NCI-H1417 (cell line): ENCODE data around the gene PCTP.

Experiments used
- DNase-seq, 3 experiments: peaks; one replicate each; lab custom pipeline; 2025; lab: John Stamatoyannopoulos, UW

Gene PCTP

GRCh38 chr17:55750750-55751657, at the start of gene PCTP:
TSS of gene PCTP (plus strand) at chr17:55751051. CDS start at chr17:55751104, 53 bp downstream.
- DNase-seq = peak; percentile 4 to 79 (median 20)

- no peak for DNase-seq
These were observed 48.7 kb upstream of the PCTP start for GRCh38 chr17:55702150-55702549.

DNA sequence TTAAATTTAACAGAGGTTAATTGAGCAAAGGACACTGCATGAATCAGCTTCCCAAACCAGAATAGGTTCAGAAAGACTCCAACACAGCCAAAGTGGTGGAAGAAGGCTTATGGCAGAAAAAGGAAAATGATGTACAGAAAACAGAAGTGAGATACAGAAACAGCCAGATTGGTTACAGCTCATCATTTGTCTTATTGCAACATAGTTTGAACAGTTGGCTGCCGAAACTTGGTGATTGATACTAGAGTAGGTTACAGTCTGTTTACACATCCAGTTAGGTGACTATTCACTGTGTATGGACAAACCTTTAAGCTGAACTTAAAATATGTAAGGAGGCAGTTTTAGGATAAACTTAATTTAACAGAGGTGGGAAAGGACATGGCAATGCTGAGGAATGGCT, 46.5 kb upstream of the PCTP start:
- DNase-seq = no peak

- DNase-seq = no peak
These were observed 45.0 kb upstream of the PCTP start for GRCh38 chr17:55705847-55706246.

DNA sequence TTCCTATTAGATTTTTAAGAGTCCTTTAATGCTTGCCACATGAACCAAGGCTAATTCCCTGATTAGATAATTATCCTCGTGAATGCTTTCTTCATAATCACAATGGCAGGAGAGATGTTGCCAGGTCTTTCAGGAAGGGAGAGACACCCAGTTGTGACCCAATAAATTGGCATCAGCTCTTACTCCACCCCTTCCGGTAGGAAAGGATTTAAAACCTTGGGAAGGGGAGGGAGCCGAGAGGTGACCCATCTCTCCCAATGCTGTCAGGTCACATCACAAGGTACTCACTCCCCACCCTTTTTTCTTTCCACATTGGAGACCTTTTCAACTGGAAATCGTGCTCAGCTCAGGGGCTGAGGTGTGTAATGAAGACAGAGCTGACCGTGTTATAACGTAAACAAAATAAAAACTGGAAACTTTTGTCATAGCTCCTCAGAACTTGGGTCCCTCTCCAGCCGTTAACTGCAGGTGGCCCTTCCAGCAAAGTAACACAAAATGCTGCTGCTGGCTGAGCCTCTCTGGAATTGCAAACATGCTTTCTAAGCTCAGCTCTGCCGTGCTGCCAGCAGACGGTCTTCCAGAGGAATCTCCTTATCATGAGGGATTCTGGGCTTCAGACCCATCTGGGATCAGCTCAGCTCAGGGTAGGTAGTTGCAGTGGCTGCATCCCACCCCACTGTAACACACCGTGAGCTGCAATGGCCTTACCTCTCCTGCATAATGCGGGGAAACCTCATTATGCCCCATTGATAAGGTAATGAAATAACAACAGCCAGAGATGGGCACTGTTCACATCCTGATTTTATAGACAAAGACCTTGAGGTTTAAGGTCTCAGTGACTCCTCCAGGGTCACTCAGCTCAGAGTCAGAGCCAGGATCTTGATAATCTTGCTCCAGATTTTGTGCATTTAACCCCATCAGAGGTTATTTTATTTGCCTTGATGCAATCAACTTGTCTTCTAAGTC, 43.8 kb upstream of the PCTP start:
- DNase-seq = no peak

- DNase-seq = no peak
These were observed 42.5 kb upstream of the PCTP start for GRCh38 chr17:55708175-55708974.

- DNase-seq = no peak
These were observed 41.4 kb upstream of the PCTP start for GRCh38 chr17:55709440-55709839.

DNA sequence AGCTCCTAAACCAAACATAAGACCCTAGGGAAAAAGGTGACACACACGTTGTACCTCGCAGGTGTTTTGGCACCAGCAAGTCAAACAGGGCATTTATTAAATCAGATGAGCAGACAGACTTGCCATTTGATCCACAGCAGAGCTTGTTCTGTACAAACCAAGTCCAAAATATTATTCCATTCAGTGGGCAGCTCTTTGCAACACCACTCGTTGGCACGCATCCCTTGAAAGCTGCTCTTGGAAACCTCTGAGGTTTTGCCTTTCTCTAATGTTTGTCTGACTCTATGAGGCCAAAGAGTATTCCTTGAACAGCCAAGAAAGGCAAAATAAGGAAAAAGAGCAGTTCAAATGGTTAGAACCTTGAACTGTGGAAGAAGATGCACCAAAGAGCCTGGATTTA, 40.9 kb upstream of the PCTP start:
- DNase-seq = no peak

DNA sequence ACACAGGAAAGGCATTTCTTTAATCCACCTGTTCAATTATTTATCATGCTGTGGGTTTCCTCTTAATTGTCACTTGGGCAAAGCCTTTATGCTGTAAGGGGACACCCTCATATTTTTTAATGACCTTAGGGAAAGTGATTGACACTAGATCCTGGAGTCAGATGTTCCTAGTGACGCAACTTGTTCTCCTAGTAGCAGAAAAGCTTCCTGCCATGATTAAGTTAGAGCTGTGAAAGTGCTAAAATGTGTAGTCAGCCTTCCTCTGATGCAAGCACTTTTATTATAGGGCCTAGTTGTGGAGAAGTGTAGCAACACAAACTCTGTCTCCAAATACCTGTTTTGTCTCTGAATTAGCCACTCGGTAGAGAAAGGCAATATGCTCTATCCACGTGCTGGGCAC, 40.4 kb upstream of the PCTP start:
- DNase-seq = peak in 1 of 3 experiments; percentile 39

DNA sequence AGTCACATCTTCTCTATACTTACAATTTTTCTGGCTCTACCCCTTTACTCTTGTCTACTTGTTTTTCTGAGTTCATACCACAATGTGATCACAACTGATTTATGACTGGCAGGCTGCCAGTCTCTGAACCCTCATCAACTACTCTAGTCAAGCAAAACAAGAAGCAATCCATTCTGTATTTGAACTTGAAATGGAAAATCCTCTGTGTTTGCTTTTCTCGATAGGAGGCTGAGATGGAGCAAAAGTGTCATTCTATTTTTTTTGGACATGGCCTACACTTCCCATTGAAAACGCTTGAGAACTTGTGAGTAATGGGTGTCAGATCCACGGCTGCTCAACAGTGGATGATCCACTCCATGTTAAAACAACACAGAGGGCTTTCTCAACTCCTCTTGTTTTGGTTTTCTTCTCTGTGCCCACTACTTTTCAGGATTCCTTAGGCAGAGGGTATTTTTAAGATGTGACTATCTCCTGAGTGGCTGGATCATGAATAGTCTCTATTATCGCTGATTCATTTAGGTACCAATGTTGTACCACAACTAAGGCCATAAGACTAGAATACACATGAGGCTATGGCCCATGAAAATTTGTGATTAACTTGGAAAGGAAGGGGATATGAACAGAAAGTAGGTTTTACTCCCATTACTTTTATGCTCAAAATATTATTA, 39.9 kb upstream of the PCTP start:
- peak in 1 of 3 experiments; percentile 73 for DNase-seq

- no peak for DNase-seq
These were observed 33.4 kb upstream of the PCTP start for GRCh38 chr17:55717432-55717831.

DNA sequence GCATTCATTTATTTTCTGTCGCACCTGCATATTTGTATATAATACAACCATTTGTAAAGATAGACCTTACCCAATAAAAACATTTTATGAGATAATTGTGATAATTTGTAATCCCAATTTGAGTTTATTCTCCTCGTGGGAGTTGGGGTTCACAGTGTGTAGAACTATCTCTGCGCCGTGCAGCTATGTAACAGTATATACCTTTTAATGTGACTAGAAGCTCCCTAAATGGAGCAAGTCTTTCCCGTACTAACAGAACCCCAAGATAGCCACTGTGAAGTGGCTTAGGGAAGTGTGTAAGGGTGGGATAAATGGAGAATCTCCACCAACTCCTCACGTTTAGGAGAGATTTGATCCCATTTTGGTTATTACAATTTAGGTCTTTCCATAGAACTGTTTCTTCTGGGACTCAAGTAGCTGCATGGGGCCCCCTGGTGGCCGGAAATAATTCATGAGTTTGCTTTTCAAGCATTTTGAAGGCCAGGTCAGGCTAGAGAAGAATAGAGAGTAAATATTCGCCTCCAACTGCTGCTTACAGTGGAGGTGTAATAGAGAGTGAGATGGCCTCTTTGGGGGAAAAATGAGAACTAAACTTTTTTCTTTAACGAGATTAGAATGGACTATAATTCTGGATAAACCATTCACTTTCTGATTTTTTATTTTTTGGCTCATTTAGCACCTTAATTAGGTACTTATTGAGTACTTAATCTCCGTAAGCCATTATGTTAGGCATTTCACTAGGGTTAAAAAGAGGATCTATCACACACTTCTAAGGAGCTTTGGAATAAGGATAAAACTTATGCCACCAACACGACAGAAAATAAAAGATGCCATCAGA, 32.7 kb upstream of the PCTP start:
- peak; percentile 19 to 85 (median 65) for DNase-seq

- DNase-seq = no peak
These were observed 29.7 kb upstream of the PCTP start for GRCh38 chr17:55720919-55721836.

DNA sequence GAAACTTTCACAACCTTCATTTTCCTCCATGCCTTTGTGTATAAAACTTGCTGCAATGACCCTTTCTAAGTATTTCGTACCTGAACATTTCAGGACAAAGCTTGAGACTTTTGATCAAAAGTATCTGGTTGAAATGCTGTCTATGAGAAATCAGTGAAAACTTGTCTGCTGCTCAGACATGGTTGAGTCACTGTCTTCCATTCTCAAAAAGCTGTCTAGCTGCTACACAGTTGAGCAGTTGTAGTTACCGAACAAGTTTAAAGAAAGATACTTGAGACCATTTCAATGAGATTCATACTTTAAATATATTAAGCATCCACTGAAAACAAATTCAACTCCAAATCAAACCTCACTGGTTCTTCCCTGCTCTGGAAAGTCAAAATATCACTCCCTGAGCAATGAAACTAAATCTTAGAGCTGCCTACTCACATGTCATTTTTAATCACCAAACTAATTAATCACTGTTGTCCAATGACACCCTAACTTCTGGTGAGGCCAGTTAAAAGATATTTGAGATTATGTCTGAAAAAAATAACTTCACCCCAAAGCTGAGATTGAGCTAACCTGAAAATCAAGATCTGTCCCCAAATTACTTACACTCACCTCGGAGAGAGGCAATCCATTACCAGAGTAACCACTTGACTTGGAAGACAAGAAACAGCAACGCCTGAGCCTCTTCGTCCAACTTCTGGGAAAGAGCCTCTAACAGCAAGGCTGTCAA, 28.7 kb upstream of the PCTP start:
- DNase-seq = no peak

GRCh38 chr17:55722742-55723487, 27.9 kb upstream of the PCTP start, which contains the start of gene TMEM100:
TSS of gene TMEM100 (minus strand) at chr17:55722864. CDS start at chr17:55721070, 1,794 bp downstream.
- no peak for DNase-seq

DNA sequence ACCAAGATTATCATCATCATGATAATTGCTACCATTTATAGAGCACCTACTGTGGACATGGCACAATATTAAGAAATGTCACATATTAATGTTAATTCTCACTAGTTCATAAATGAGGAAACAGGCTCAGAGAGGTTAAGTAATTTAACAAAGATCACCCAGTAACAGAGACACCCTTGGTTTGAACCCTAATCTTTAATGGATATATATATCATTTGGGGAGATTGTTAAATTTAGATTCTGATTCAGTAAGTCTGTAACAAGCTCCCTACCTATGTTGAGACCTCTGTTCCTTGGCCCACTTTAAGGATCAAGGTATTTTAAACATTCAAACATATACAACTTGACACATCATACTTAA, 27.4 kb upstream of the PCTP start:
- no peak for DNase-seq

- DNase-seq = no peak
These were observed 24.4 kb upstream of the PCTP start for GRCh38 chr17:55726440-55726839.

DNA sequence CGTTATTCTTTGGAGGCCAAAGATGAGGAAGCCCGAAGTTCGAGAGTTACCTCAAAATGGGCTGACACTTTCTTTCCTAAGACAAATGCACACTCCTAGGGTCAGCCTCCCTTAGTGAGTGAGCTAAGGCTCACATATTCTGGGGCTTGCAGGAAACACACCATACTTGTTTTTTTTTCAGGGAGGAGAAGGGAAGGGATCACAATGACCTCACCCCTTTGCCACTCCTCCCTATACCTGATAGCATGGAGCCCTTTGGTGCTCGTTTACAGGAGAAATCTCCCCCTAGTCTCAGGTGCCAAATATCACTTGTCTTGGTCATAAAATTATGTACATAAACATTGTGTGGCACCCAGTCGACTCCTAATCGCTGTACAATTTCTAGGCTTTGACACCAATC, 23.6 kb upstream of the PCTP start:
- DNase-seq = no peak
